ENCODE data around the gene MYLIP. TPM values are rescaled to one million over a fixed set of nuclear protein-coding genes. Genes with fewer than 3 reads are reported as not detected.

Gene MYLIP
- total RNA-seq, 1 experiment from 2014 or later: 48.1 TPM

DNA sequence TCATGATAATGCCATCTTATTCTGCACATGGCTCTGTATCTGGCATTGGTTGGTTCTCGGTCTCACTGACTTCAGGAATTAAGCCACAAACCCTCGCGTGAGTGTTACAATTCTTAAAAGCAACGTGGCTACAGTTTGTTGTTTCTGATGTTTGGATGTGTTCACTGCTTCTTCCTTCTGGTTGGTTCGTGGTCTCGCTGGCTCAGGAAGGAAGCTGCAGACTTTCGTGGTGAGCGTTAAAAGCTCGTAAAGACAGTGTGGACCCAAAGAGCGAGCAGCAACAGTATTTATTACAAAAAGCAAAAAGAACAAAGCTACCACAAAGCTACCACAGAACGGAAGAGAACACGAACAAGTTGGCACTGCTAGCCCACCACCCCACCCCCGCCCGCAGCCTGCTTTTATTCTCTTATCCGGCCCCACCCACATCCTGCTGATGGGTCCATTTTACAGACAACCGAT lies 51.1 kb downstream of the MYLIP start:
- Histone ChIP-seq H3K9me3 (no peaks in the 10 kb centered on the region), H3K36me3 (ENCODE audit: control insufficient read depth, insufficient read depth, low read length) (no peaks in the 10 kb centered on the region), H3K27me3 (replicated peaks; ENCODE audit: control insufficient read depth, insufficient read depth, low read length) (no peaks in the 10 kb centered on the region), H3K4me1 (peaks cover 61% of the 10 kb centered on the region), H3K4me3 (ENCODE audit: low read depth, low read length) (no peak overlapping the region)
- Mint-ChIP-seq H3K36me3 (ENCODE audit: insufficient read depth, unreplicated experiment) (no peaks in the 10 kb centered on the region), H3K4me3 (ENCODE audit: unreplicated experiment) (no peak overlapping the region), H3K27me3 (ENCODE audit: insufficient read depth, unreplicated experiment) (no peaks in the 10 kb centered on the region), H3K27ac (ENCODE audit: unreplicated experiment) (no peak overlapping the region), H3K9me3 (ENCODE audit: unreplicated experiment) (peaks cover 14% of the 10 kb centered on the region), H3K4me1 (ENCODE audit: low read depth, unreplicated experiment) (peaks cover 17% of the 10 kb centered on the region)
- ChIA-PET CTCF (no interaction called here), POLR2A (no interaction called here)
- BruUV-seq (replicated peaks): no TSS peak
- no peak for DNase-seq
- intact Hi-C loops (cut with micrococcal nuclease; ENCODE audit: unreplicated experiment): loop anchor here (5.0 to 10.0 kb wide), 2 partner anchors 275 to 488 kb away; no protein-coding TSS in a partner anchor
- TF ChIP-seq, protein P1, sequence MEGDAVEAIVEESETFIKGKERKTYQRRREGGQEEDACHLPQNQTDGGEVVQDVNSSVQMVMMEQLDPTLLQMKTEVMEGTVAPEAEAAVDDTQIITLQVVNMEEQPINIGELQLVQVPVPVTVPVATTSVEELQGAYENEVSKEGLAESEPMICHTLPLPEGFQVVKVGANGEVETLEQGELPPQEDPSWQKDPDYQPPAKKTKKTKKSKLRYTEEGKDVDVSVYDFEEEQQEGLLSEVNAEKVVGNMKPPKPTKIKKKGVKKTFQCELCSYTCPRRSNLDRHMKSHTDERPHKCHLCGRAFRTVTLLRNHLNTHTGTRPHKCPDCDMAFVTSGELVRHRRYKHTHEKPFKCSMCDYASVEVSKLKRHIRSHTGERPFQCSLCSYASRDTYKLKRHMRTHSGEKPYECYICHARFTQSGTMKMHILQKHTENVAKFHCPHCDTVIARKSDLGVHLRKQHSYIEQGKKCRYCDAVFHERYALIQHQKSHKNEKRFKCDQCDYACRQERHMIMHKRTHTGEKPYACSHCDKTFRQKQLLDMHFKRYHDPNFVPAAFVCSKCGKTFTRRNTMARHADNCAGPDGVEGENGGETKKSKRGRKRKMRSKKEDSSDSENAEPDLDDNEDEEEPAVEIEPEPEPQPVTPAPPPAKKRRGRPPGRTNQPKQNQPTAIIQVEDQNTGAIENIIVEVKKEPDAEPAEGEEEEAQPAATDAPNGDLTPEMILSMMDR (IDR thresholded peaks at IDR 0.05; ENCODE audit: insufficient read depth in 1 of 2, low read depth in 1 of 2, low read length in 1 of 2, severe bottlenecking in 1 of 2, unreplicated experiment in 1 of 2): no peak

DNA sequence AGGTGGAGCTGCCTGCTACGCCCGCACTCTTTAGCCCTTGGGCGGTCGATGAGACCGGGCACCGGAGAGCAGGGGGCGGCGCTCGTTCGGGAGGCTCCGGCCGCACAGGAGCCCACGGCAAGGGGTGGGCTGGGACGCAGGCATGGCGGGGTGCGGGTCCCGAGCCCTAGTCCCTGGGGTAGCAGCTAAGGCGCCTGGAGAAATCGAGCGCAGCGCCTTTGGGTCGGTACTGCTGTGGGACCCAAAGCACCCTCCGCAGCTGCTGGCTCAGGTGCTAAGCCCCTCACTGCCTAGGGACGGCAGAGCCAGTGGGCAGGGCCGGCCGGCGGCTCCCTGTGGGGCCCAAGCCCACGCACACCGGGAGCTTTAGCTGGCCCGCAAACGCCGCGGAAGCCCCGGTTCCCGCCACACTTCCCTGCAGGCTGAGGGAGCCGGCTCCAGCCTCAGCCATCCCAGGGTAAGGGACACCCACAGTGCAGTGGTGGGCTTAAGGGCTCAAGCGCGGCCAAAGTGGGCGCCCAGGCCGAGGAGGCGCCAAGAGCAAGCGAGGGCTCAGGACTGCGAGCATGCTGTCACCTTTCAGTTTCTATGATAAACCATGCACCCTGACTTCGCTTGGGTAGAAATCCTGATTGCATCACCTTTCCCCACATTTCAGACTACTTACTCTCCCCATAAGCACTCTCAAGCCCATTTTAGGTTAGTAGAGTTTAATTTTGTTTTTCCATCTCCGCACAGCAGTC lies 52.0 kb downstream of the MYLIP start:
- Mint-ChIP-seq H3K9me3 (ENCODE audit: unreplicated experiment) (peaks cover 14% of the 10 kb centered on the region), H3K36me3 (ENCODE audit: insufficient read depth, unreplicated experiment) (no peaks in the 10 kb centered on the region), H3K27ac (ENCODE audit: unreplicated experiment) (no peak overlapping the region), H3K4me3 (ENCODE audit: unreplicated experiment) (no peak overlapping the region), H3K4me1 (ENCODE audit: low read depth, unreplicated experiment) (peaks cover 19% of the 10 kb centered on the region), H3K27me3 (ENCODE audit: insufficient read depth, unreplicated experiment) (no peaks in the 10 kb centered on the region)
- CTCF ChIA-PET: interaction anchor here (1.6 kb wide), 1 partner anchor 52 kb away, joined by 5 read pairs; the partner anchor contains the start of gene MYLIP
- TF ChIP-seq, protein P1 (IDR thresholded peaks at IDR 0.05; ENCODE audit: insufficient read depth in 1 of 2, low read depth in 1 of 2, low read length in 1 of 2, severe bottlenecking in 1 of 2, unreplicated experiment in 1 of 2): no peak
- H3K9me3 ChIP-seq: no peaks in the 10 kb centered on the region
- BruUV-seq (replicated peaks): no TSS peak
- intact Hi-C loops (cut with micrococcal nuclease; ENCODE audit: unreplicated experiment): loop anchor here (5.0 to 10.0 kb wide), 2 partner anchors 276 to 489 kb away; no protein-coding TSS in a partner anchor
- POLR2A ChIA-PET: no interaction called here
- peaks cover 54% of the 10 kb centered on the region for H3K4me1 ChIP-seq
- no peaks in the 10 kb centered on the region for H3K27me3 ChIP-seq (replicated peaks; ENCODE audit: control insufficient read depth, insufficient read depth, low read length)
- no peak for DNase-seq
- no peaks in the 10 kb centered on the region for H3K36me3 ChIP-seq (ENCODE audit: control insufficient read depth, insufficient read depth, low read length)
- H3K4me3 ChIP-seq (ENCODE audit: low read depth, low read length): no peak overlapping the region

DNA sequence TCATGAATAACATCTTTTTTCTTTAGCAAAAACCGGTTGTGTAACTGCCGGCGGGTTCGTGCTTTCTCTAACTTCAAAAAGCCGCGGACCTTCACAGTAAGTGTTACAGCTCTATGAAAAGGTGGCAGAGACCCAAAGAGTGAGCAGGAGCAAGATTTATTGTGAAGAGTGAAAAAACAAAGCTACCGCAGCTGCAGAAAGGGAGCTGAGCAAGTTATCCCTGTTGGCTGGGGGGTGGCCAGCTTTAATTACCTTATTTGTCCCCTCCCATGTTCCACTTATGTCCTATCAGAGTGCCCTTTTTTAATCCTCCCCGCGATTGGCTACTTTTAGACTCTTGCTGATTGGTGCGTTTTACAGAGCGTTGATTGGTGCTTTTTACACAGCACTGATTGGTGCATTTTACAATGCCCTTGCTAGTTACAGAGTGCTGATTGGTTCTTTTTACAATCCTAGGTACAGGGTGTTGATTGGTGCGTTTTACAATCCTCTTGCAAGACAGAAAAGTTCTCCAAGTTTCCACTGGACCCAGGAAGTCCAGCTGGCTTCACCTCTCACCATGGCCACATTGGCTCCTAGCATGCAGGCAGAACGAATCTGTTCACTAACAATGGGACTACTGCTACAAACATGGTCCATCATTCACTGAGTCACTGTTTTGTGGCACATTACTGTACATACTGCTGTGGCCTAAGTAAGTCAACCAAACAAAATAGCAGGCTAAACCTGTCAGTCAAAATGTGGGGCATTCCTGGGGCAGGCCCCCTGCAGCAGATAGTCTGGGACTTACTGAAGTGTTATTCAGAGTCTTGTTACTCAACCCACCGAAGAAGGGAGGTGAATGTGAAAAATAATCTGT lies 52.8 kb downstream of the MYLIP start:
- Histone ChIP-seq H3K4me3 (ENCODE audit: low read depth, low read length) (no peak overlapping the region), H3K9me3 (no peaks in the 10 kb centered on the region), H3K4me1 (peaks cover 47% of the 10 kb centered on the region), H3K36me3 (ENCODE audit: control insufficient read depth, insufficient read depth, low read length) (no peaks in the 10 kb centered on the region), H3K27me3 (replicated peaks; ENCODE audit: control insufficient read depth, insufficient read depth, low read length) (no peaks in the 10 kb centered on the region)
- H3K4me1 Mint-ChIP-seq (ENCODE audit: low read depth, unreplicated experiment): peaks cover 19% of the 10 kb centered on the region
- ChIA-PET POLR2A (no interaction called here), CTCF (interaction anchor here (1.3 to 1.6 kb wide), 2 partner anchors 24 to 53 kb away, joined by 5 to 11 read pairs; partner anchors contain the start of gene MYLIP)
- no peak overlapping the region for H3K4me3 Mint-ChIP-seq (ENCODE audit: unreplicated experiment)
- H3K36me3 Mint-ChIP-seq (ENCODE audit: insufficient read depth, unreplicated experiment): no peaks in the 10 kb centered on the region
- TF ChIP-seq, protein P1 (IDR thresholded peaks at IDR 0.05; ENCODE audit: insufficient read depth in 1 of 2, low read depth in 1 of 2, low read length in 1 of 2, severe bottlenecking in 1 of 2, unreplicated experiment in 1 of 2): no peak
- no TSS peak for BruUV-seq (replicated peaks)
- intact Hi-C loops (cut with micrococcal nuclease; ENCODE audit: unreplicated experiment): loop anchor here (5.0 to 10.0 kb wide), 2 partner anchors 277 to 489 kb away; no protein-coding TSS in a partner anchor
- no peak for DNase-seq
- H3K9me3 Mint-ChIP-seq (ENCODE audit: unreplicated experiment): peaks cover 13% of the 10 kb centered on the region
- H3K27ac Mint-ChIP-seq (ENCODE audit: unreplicated experiment): no peak overlapping the region
- no peaks in the 10 kb centered on the region for H3K27me3 Mint-ChIP-seq (ENCODE audit: insufficient read depth, unreplicated experiment)
